ENCODE measurements around the gene SYNPR. TPM values are rescaled to one million over a fixed set of nuclear protein-coding genes. Genes with fewer than 3 reads are reported as not detected.

Gene SYNPR
- total RNA-seq, 1 experiment from 2014 or later = not detected

DNA sequence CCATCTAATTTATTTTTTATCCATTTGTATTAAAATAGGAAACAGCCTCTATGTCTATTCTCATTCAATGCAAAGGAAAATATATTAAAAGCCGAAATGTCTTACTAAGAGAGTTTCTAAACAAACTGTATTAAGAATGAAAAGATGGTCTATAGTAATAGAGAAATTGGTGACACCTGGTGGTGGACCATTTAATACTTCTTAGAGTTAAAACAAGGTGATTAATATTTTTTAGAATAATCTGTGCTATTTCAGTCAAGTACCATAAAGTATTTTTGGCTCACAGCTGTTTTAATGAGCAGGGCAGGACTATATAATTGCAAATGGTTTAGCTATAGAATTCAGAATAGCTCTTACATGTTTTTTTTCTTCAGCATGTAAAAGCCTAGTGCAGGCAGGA lies 55.7 kb downstream of the SYNPR start:
- no peaks in the 10 kb centered on the region for H3K27me3 ChIP-seq
- no peaks in the 10 kb centered on the region for H3K4me1 ChIP-seq
- no peaks in the 10 kb centered on the region for H3K36me3 ChIP-seq
- DNase-seq = no peak
- no peaks in the 10 kb centered on the region for H3K9me3 ChIP-seq (replicated peaks)
- H3K27ac ChIP-seq = no peak overlapping the region
- no peak overlapping the region for H3K4me3 ChIP-seq

DNA sequence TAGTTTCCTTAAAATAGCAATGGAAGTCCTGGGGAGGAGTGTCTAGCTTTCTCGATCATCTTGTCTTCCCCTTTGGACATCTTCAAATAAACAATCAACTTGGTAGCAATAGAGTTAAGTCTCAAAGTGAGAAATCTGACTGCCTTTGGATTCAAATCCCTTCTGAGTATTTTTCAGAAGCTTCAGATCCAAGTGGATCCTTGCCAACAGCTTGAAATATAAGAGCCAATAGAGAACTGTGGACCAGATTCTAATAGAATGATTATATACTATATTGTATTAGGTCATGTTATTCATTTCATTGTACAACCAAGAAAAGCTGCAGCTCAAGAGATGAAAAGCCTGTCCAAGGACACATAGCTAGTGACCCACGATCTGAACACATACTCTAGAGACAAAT lies 60.2 kb downstream of the SYNPR start:
- Histone ChIP-seq H3K27ac (no peak overlapping the region), H3K9me3 (replicated peaks) (no peaks in the 10 kb centered on the region), H3K4me3 (no peak overlapping the region), H3K27me3 (no peaks in the 10 kb centered on the region), H3K36me3 (no peaks in the 10 kb centered on the region), H3K4me1 (no peaks in the 10 kb centered on the region)
- no peak for DNase-seq

GRCh38 chr3:63343674-63344073 lies 65.6 kb downstream of the SYNPR start:
- H3K27ac ChIP-seq = no peak overlapping the region
- no peak overlapping the region for H3K4me3 ChIP-seq
- H3K27me3 ChIP-seq = no peaks in the 10 kb centered on the region
- peak; percentile 77 to 87 for DNase-seq
- H3K36me3 ChIP-seq = no peaks in the 10 kb centered on the region
- H3K4me1 ChIP-seq = no peaks in the 10 kb centered on the region; the same call in 1 of the 2 replicates
- H3K9me3 ChIP-seq (replicated peaks) = no peaks in the 10 kb centered on the region

DNA sequence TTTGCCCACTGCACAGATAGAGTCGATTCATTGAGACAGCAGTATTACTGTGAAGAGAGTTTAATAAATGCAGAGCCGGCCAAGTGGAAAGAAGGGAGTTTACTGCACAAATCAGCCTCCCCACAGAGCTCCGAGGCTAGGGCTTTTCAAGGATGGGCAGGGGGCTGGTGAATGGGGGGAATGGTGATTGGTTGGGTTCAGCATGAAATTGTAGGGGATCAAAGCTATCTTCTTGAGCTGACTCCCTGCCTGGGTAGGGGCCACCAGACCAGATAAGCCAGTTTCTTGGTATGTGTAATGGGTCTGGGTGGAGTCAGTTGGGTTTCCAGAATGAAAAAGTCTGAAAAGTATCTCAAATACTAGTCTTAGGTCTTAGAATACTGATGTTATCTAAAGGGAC lies 66.6 kb downstream of the SYNPR start:
- no peaks in the 10 kb centered on the region for H3K9me3 ChIP-seq (replicated peaks)
- H3K4me3 ChIP-seq = no peak overlapping the region
- DNase-seq = no peak
- no peaks in the 10 kb centered on the region; the same call in 1 of the 2 replicates for H3K4me1 ChIP-seq
- no peaks in the 10 kb centered on the region for H3K27me3 ChIP-seq
- no peaks in the 10 kb centered on the region for H3K36me3 ChIP-seq
- H3K27ac ChIP-seq = no peak overlapping the region

DNA sequence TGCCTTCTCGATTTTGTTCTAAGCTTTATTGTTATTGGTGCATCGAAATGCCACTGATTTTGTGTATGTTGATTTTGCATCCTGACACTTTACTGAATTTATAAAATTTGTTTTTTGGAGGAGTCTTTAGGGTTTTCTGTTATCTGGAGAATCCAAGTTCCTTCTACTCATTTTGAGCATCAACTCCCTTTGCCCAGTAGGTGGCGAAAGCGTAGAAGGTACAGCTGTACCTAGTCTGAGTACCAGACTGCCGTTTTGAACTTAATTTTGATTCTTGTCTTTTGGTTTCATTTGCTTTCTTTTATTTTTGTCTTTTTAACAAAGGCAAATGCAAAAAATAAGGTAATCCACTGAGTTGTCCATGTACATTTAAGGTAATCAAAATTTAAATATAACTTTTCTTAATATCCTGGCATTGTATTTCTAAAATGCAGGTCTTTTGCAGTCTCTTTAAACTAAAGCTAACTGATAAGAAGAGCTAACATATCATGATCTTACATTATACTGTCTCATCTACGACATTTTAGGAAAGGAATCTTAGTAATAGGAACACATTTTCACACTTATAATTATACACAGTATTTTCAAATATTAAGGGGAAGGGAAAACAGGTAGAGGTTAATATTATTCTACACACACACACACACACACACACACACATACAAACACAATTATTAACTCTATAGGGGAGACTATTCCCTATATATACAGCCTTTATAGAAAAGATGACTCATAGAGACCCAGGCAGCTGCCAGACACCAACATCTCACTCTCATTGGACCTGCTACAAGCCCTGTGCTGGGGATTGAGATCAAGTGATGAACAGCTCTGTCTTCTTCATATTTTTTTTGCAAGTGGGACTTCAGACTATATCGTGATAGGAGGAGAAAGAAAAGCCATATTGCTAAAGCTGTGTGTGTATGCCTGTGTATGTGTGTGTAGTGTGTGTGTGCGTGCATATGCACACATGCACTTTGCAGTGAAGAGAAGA lies 71.8 kb downstream of the SYNPR start:
- DNase-seq = peak; percentile 23 to 59
- no peaks in the 10 kb centered on the region for H3K9me3 ChIP-seq (replicated peaks)
- H3K4me1 ChIP-seq = no peaks in the 10 kb centered on the region
- no peaks in the 10 kb centered on the region for H3K36me3 ChIP-seq
- no peak overlapping the region for H3K4me3 ChIP-seq
- no peaks in the 10 kb centered on the region; the same call in 1 of the 2 replicates for H3K27me3 ChIP-seq
- no peak overlapping the region for H3K27ac ChIP-seq

DNA sequence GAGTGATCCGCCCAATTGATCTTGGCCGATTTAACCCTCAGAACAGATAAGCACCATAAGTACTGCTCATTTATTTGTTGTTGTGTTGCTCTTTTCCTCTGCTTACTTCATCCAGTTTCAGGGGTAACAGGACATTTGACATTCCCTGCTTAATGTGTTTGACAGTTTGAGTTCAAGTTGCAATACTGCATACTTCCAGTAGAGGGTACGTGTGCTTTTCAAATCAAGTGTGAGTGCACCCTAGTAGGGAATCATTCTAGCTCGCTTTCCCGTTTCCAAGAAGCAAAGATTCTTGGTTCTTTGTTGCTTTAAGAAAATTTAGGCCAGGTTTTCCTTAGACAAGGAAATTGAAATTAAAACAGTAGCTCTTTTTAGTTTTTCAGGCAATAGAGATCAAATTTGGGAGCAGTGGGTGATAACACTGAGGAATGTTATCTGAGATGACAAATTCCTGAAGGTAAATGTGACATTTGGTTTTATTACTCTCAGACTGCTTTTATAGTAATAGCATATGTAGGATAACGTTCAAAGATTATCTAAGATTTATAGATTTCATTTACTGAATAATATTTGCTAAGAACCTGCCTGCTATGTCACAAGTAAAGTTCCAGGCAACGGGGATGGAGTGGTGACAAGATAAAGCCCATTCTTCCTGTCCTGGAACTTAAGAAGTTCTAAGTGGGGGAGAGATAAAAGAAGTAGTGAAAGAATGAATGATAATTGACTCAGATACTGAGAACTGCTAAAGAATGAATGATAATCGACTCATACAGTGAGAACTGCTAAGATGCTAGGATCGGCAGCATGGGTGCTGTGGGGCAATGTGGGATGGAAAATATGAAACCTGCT lies 73.3 kb downstream of the SYNPR start:
- no peaks in the 10 kb centered on the region for H3K9me3 ChIP-seq (replicated peaks)
- no peak overlapping the region for H3K27ac ChIP-seq
- peak in 1 of 2 experiments; percentile 57 for DNase-seq
- no peak overlapping the region for H3K4me3 ChIP-seq
- H3K36me3 ChIP-seq = no peaks in the 10 kb centered on the region
- no peaks in the 10 kb centered on the region for H3K4me1 ChIP-seq
- no peaks in the 10 kb centered on the region; the same call in 1 of the 2 replicates for H3K27me3 ChIP-seq

DNA sequence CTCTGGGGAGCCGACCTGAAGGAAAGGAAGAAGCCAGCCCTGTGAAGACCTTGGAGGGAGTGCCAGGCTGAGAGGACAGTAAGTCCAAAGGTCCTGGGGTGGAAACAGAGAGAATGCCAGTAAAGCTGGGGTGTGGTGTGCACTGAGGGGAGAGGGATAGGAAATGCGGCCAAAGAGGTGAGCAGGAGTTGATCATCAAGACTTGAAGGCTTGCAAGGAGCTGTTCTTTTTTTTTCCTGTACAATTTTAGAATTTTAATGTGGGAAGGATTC lies 73.8 kb downstream of the SYNPR start:
- no peak for DNase-seq
- H3K36me3 ChIP-seq = no peaks in the 10 kb centered on the region
- no peaks in the 10 kb centered on the region for H3K4me1 ChIP-seq
- no peaks in the 10 kb centered on the region; the same call in 1 of the 2 replicates for H3K27me3 ChIP-seq
- no peak overlapping the region for H3K27ac ChIP-seq
- H3K9me3 ChIP-seq (replicated peaks) = no peaks in the 10 kb centered on the region
- no peak overlapping the region for H3K4me3 ChIP-seq

DNA sequence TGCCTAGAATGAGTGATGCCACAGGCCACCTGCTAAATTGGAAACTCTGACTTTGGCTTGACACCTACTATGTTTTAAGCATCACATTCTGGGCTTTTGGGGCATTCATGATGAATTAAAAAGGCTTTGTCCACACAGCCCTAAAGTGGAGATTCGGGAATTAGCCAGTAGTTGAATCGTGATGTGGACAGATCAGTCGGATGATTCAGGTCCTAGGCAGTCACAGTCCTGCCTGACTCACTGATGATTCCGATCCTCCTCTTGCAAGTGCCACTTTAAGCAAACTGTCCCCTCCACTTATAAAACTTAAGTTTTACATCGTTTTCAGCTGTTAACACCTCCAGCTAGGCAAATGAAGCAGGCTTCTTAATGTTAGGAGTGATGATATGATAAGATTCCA lies 75.3 kb downstream of the SYNPR start:
- DNase-seq = no peak
- H3K36me3 ChIP-seq = no peaks in the 10 kb centered on the region
- no peak overlapping the region for H3K4me3 ChIP-seq

DNA sequence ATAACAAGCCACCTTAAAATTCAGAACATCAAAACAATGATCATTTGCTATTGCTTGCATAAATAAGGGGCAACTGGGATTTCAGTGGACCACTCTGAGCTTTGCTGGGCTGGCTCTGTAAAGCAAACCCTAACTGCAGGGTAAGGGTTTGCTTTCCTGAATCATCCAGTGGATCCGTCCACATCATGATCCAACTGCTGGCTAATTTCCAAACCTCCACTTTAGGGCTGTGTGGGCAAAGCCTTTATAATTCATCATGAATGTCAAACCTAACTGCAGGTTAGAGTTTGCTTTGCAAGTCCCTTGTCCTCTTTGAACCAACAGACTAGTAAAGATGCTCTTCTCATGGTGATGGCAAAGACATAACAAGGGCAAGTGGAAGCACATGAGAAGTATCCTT lies 76.1 kb downstream of the SYNPR start:
- no peaks in the 10 kb centered on the region for H3K9me3 ChIP-seq (replicated peaks)

More for the DNA sequence above, 75.3 kb downstream of the SYNPR start:
- H3K4me1 ChIP-seq = no peaks in the 10 kb centered on the region
- no peaks in the 10 kb centered on the region for H3K9me3 ChIP-seq (replicated peaks)
- H3K27me3 ChIP-seq = no peaks in the 10 kb centered on the region; the same call in 1 of the 2 replicates
- no peak overlapping the region for H3K27ac ChIP-seq

DNA sequence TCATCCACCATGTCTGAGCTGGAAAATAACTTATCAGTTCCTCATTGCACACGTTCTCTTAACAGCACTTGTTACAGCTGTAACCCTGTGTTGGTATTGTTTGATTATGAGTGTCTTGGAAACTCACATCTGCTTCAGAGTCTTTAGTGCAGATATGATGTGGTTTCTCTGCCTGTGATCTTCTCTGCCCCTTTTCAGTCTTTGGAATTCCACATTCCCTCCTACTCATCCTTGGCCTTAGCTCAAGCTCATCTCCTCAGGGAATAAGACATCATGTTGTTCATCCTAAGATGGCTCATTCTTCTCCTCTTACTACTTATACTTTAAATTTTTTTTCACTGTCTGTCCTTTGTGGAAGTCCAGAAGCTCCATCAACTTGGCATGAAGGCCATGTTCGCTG lies 77.7 kb downstream of the SYNPR start:
- Histone ChIP-seq H3K36me3 (no peaks in the 10 kb centered on the region), H3K9me3 (replicated peaks) (no peaks in the 10 kb centered on the region), H3K27me3 (no peaks in the 10 kb centered on the region; the same call in 1 of the 2 replicates), H3K27ac (no peak overlapping the region), H3K4me1 (no peaks in the 10 kb centered on the region), H3K4me3 (no peak overlapping the region)
- DNase-seq = no peak

More for the DNA sequence above, 76.1 kb downstream of the SYNPR start:
- Histone ChIP-seq H3K4me1 (no peaks in the 10 kb centered on the region), H3K27ac (no peak overlapping the region), H3K27me3 (no peaks in the 10 kb centered on the region; the same call in 1 of the 2 replicates), H3K4me3 (no peak overlapping the region), H3K36me3 (no peaks in the 10 kb centered on the region)
- no peak for DNase-seq

DNA sequence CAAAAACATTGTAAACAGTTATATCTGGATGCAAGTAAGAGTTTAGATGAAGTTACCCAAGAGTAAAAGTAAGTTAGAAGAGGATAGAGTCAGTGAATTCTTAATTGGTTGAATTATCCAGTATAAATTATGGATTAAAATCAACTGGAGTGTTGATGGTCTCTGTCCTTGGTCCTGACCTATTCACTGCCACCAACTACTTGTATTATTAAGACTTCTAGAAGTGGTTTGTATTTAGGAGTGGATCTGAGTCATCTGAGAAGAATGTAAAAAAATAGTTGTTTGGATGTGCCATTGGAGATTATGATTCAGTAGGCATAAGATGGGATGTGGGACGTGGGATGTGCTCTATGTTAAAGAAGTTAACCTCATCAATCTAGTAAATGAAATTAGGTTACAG lies 86.4 kb downstream of the SYNPR start:
- no peak overlapping the region for H3K27ac ChIP-seq
- no peaks in the 10 kb centered on the region for H3K4me1 ChIP-seq
- no peaks in the 10 kb centered on the region for H3K9me3 ChIP-seq (replicated peaks)
- H3K27me3 ChIP-seq = no peaks in the 10 kb centered on the region
- peak in 1 of 2 experiments; percentile 26 for DNase-seq
- H3K36me3 ChIP-seq = no peaks in the 10 kb centered on the region
- no peak overlapping the region for H3K4me3 ChIP-seq

- no peaks in the 10 kb centered on the region for H3K9me3 ChIP-seq (replicated peaks)
- no peak for DNase-seq
- H3K27ac ChIP-seq = no peak overlapping the region
- no peaks in the 10 kb centered on the region for H3K36me3 ChIP-seq
- H3K4me1 ChIP-seq = no peaks in the 10 kb centered on the region
- H3K27me3 ChIP-seq = no peaks in the 10 kb centered on the region
- H3K4me3 ChIP-seq = no peak overlapping the region
Measured at GRCh38 chr3:63364910-63365309, 86.8 kb downstream of the SYNPR start.

DNA sequence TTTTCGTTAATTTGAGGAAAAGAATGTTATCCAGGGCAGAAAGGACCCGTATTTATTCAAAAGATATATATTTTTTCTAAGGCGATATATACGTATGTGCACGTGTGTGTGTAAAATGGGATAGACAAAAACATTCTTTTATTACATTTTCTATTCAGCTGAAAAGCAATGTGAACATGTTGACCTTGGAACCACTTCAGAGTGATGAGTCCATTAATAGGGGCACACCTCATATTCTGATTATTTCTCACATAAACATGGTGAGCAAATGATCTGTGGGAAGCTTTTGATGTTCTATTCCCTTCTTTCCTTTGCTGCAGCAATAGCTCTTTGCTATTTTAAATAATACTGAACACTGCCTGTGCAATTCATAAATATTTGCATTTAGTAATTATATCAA lies 87.6 kb downstream of the SYNPR start:
- no peaks in the 10 kb centered on the region for H3K36me3 ChIP-seq
- no peak for DNase-seq
- H3K9me3 ChIP-seq (replicated peaks) = no peaks in the 10 kb centered on the region
- H3K4me1 ChIP-seq = no peaks in the 10 kb centered on the region
- no peaks in the 10 kb centered on the region for H3K27me3 ChIP-seq
- no peak overlapping the region for H3K27ac ChIP-seq
- no peak overlapping the region for H3K4me3 ChIP-seq

DNA sequence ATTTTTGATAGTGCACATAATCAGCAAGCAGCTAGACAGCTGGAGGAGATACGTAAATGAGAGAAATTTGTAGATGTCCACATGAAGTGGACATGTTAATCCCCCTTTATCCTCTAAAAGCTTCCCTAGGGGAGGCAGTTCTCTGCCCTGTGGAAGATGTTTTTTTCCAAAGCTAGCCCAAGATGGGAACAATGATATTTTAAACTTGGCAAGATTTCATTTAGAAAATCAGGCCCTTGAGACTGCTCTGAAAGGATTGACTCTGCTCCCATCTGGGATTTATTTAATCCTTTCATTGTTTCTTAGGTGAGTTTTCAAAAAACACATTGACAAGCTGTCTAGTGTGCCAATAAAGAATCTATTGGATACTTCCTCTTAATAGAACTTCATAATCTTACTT lies 92.0 kb downstream of the SYNPR start:
- DNase-seq = no peak
- H3K27me3 ChIP-seq = no peaks in the 10 kb centered on the region
- H3K27ac ChIP-seq = no peak overlapping the region
- no peak overlapping the region for H3K4me3 ChIP-seq
- H3K9me3 ChIP-seq (replicated peaks) = no peaks in the 10 kb centered on the region
- no peaks in the 10 kb centered on the region for H3K4me1 ChIP-seq
- H3K36me3 ChIP-seq = no peaks in the 10 kb centered on the region

DNA sequence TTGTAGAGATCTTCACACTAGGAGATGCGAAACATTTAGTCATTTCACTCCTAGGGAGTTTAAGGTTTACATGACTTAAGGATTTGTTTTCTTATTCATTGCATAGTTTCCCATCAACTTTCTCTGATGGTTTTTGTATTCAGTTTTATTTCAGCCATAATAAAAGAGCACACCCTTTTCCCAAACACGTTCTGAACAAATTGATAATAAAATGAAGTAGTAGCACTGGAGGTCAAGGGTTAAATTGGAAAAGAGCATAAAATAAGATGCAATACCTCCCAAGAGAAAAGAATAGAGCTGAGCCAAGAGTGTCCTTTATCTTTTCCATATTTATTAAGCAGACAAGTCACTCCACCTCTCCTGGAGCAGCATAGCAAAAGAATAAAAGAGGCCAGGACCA lies 104.9 kb downstream of the SYNPR start:
- H3K27ac ChIP-seq = no peak overlapping the region
- no peak for DNase-seq
- no peaks in the 10 kb centered on the region for H3K4me1 ChIP-seq
- no peaks in the 10 kb centered on the region for H3K36me3 ChIP-seq
- H3K9me3 ChIP-seq (replicated peaks) = no peaks in the 10 kb centered on the region
- no peaks in the 10 kb centered on the region for H3K27me3 ChIP-seq
- H3K4me3 ChIP-seq = no peak overlapping the region
